ENCODE measurements around the gene ESR1.
"Not testable (repeated sequence)": the region's sequence is repeated elsewhere in the genome, so short reads cannot be mapped to it uniquely, and the experiment has no call there.

Gene ESR1

DNA sequence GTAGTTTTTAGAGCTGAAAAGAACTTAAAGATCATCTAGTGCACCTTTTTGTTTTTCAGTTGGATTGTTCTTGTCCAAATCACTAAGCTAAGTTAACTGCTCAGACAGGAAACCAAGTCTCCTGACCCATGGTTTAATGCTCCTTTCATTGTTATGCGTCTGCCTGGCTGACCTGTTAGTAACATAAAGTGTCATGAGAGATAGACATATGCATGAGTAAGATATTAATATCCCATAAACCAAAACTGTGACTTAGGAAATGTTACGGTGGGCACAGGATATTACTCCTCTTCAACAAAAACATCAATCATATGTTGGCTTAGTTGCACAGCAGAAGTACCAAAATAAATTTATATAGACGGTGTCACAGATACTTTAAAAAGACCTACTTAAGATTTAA, 84.0 kb downstream of the ESR1 start:
- no peak for DNase-seq

DNA sequence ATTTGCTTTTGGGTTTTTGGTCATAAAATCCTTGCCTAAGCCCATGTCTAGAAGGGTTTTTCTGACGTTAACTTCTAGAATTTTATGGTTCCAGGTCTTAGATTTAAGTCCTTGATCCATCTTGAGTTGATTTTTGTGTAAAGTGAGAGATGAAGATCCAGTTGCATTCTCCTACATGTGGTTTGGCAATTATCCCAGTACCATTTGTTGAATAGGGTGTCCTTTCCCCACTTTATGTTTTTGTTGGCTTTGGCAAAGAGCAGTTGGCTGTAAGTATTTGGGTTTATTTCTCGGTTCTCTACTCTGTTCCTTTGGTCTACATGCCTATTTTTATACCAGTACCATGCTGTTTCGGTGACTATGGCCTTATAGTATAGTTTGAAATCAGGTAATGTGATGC, 86.9 kb downstream of the ESR1 start:
- not testable (repeated sequence) for DNase-seq

DNA sequence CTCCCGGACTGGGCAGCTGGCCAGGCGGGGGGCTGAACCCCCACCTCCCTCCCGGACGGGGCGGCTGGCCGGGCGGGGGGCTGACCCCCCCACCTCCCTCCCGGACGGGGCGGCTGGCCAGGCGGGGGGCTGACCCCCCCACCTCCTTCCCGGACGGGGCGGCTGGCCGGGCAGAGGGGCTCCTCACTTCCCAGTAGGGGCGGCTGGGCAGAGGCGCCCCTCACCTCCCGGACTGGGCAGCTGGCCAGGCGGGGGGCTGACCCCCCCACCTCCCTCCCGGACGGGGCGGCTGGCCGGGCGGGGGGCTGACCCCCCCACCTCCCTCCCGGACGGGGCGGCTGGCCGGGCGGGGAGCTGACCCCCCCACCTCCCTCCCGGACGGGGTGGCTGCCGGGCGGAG, 91.7 kb downstream of the ESR1 start:
- DNase-seq = not testable (repeated sequence)

GRCh38 chr6:151899796-151900195, 92.3 kb downstream of the ESR1 start:
- DNase-seq = not testable (repeated sequence)

DNA sequence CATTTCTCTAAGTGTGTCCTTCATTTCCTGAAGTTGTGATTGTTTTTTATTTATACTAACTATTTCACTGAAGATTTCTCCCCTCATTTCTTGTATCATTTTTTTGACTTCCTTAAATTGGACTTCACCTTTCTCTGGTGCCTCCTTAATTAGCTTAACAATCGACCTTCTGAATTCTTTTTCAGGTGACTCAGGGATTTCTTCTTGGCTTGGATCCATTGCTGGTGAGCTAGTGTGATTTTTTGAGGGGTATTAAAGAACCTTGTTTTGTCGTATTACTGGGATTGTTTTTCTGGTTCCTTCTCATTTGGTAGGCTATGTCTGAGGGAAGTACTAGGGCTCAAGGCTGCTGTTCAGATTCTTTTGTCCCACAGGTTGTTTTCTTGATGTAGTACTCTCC, 92.8 kb downstream of the ESR1 start:
- DNase-seq = no peak

DNA sequence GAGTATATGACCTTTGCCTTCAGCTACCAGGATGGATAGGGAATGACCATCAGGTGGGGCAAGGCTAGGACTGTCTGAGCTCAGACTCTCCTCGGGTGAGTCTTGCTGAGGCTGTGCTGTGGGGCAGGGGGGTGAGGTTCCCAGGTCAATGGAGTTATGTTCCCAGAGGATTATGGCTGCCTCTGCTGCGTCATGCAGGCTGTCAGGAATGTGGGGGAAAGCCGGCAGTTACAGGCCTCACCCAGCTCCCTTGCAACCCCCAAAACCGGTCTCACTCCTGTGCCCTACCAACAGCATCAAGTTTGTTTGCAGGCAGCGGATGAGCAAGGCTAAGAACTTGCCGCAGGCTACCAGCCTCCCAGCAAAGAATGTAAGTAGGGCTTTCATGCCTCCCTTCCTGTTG, 93.5 kb downstream of the ESR1 start:
- DNase-seq = no peak

DNA sequence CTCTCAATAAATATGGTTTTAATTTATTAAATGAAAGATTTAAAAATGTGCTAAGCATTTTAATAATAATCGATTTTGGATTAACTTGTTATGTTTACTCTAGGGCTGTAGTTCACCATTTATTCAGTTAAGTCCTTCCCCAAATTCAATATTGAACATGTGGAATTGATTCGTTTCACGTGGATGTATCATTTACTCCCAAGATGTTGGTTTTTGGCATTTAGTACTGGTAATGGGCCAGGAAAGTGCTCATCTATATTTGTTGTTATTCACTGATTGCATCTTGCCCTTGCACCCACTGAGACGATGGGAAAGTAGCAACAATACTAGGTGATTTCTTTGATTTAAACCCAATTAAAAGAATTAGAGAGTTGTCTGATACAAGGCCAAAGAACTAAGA, 97.1 kb downstream of the ESR1 start:
- no peak for DNase-seq

DNA sequence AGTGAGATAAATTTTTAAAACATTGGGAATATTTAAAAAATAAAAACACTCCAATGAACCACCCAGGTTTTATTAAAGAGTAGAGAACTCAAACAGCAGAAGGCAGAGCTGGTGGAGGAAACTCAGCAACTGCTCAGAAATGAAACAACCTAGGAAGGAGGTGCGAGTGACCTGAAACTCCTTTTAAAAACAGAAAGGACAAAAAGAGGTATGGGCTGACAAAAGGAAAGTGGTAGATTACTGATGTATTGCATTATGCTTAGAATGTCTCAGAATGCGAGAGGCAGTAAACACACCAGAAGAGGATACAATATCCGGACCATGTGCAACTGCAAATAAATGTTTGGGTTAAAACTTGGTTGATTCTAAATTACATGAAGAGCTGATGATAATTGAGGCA, 97.6 kb downstream of the ESR1 start:
- no peak for DNase-seq

DNA sequence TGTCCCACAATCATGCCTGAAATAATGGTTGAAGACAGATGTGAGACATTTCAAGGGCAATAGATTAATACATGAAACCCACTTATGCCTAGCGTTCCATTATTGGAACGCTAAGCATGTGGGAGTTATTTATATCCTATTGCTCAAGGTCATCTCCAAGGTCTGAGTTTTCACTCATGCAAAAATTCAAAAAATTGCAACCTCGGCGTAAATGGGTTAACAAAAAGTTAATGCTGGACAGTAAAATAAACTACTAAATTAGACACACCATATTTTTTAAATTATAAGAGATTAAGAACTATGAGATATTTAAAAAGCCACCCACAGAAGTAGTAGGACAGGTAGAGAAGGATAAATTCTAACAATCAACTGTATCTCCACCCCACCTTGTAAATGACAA, 98.4 kb downstream of the ESR1 start:
- no peak for DNase-seq

GRCh38 chr6:151911401-151911800, 103.9 kb downstream of the ESR1 start:
- no peak for DNase-seq

DNA sequence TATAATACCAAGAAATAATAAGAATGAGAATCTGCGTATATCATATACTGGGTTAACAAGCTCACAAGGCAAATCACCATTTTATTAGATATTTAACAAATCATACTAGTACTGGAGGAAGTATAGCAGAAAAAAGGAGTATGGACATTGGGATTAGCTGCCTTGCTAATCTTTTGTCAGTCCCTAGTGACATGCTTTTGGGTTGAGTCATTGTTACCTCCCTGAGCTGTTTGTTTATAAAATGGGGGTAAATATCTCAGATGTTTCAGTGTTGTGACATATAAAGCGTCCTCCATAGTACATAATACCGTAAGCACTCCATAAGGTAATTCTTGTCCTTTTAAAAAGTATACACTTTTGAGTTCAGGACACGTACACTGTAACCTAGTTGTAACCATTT, 107.0 kb downstream of the ESR1 start:
- DNase-seq = no peak

DNA sequence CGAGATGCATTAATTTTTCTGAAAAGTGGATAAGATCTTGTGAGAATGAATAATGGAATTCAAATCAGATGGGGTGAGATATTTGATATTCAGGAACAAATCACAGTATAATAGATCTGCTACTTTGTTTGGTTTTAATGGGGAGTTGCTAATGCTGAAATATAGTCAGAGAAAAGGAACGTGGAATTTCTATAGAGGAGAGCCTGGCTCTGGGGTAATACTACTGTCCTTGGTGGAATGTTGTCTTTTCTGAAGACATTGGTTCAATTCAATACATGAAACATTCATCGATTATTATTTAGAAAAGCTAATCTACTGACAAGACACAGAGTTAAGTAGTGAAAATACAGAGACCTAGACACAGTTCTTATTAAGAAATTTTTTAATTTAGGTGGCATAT, 108.6 kb downstream of the ESR1 start:
- no peak for DNase-seq

- no peak for DNase-seq
These were observed 109.2 kb downstream of the ESR1 start for GRCh38 chr6:151916680-151917164.

DNA sequence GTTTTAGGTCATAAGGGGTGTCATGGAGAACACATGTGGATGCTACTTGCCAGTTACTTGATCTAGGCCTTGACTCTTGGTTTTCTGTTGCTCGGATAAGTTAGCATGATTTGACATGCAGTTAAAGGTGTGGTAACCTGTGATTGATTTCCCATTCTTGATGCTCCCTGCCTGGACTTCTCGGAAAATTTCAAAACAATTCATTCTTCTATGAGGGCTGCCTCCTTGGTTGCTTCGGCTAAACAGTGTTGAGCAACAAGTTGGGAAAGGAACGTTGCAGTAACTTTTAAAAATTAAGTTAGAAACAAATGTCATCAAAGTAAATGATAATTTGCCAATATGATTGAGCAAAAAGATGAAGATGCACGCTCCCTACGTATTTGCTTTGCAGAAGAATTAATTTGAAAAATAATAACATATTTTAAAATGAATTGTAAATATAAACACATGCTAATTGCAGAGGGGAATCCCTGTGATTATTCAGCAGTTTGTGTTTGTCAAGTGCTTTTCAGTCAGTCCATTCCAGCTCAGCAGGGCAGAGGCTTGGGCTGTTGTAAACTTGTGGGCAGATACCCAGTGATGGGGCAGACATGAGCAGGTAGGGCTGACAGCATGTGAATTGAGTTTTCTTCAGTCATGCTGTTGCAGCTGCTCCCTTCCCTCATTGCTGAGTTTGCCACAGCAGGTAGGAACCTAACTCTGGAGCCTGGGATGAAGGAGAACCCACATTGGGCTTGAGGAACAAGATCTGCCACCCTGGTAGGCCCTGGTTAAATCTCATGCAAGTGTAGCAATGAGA, 110.2 kb downstream of the ESR1 start:
- no peak for DNase-seq

DNA sequence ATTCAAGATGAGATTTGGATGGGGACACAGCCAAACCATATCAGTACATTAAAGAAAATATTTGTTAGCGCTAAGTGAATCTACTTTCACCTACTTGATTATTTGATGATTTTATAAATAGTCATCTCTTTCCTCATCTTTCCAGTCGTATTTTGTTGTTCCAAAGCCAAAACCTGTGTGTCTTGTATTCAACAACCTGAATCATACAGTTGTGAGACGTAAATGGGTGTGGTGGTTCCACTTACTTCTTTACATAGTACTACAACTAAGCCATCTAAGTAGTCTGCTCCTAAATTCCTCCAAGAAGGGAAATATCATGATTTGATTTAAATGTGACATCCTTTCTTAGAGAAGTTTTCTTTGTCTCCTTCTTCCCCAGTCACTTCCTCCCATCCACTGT, 132.8 kb downstream of the ESR1 start:
- DNase-seq = no peak

DNA sequence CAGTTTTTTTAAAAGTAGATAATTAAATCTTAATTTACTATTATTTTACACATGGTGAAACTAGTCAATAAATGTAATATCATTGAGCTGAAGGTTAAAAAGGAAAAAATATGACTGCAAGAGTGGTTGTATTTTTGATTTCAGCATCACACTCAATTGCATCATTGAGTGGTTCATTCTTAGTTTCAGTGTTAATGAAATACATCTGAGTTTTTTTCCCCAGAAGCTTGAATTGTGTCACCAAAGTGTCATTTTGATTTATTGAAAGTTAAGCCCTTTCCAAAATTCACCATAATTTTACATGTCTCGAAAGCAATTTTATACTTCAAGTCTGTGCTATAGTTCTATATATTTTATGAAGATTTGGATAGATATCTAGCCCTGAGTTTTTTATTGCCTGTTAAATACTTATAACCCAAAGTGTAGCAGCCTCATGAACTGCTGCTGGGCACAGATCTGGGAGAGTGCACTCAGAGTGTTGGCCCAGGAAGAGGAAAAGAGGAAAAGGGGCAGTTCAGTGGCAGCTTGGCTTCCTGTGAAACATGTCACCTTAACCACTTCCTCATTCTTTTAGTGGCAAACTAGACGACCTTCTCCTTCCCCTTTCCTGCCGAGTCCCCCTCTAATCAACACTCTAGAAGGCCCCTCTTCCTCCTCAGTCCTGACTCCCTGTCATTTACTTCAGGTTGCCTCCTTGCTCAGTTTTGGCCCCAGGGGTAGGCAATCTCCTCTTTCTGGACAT, 140.7 kb downstream of the ESR1 start:
- DNase-seq = no peak

GRCh38 chr6:151958332-151958731, 150.8 kb downstream of the ESR1 start:
- no peak for DNase-seq

GRCh38 chr6:151959086-151959485, 151.6 kb downstream of the ESR1 start:
- DNase-seq = no peak

DNA sequence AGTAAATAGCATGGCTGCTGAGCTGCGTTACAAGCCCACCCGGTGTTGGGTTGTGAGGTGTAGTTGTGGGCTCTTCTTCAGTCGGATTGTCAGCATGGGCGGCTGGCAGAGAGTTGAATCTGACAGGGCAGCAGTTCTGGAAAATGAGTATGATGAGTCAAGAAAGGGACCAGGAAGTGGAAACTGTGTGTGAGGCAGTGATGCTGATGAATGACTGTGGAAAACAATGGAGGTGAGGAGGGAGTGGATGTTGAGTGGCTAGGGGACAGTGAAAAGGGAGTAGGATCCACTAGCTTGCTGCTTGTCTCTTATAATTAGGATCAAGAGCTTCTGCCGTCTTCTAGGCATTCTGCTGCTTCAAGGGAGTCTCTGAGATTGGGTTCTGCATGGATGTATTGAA, 154.3 kb downstream of the ESR1 start:
- DNase-seq = no peak

- DNase-seq = no peak
These were observed 154.9 kb downstream of the ESR1 start for GRCh38 chr6:151962246-151962846.

- no peak for DNase-seq
These were observed 155.5 kb downstream of the ESR1 start for GRCh38 chr6:151963001-151963400.

DNA sequence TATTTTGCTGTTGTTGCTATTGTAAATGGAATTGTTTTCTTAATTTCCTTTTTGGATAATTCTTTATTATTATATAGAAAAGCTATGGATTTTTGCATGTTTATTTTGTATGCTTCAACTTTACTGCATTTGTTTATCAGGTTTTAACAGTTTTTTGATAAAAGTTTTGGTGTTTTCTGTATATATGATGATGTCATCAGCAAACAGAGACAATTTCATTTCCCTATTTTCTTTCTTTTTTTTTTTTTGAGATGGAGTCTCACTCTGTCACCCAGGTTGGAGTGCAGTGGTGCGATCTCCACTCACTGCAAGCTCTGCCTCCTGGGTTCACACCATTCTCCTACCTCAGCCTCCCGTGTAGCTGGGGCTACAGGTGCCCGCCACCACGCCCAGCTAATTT, 156.9 kb downstream of the ESR1 start:
- DNase-seq = not testable (repeated sequence)

Data from anterior cingulate cortex (tissue), 58 donors.